Calu3 (cell line): ENCODE data around the gene DNAAF2. TPM values are rescaled to one million over a fixed set of nuclear protein-coding genes. Genes with fewer than 3 reads are reported as not detected.
A peak's percentile ranks its signal among the peaks of the same experiment; 100 is the strongest.
"Not testable (repeated sequence)": the region's sequence is repeated elsewhere in the genome, so short reads cannot be mapped to it uniquely, and the experiment has no call there.

Source experiments
- BruUV-seq: library from RNA; stranded (reverse); fragments of 400-500 nt; replicated peaks from 2 replicates; lab custom pipeline; 2021; lab: Mats Ljungman, UMichigan
- CTCF ChIA-PET: fragments of 300-600 bp; sonication (Branson Sonifier 250); formaldehyde crosslinking; loops from one replicate; lab custom pipeline; 2022; ENCODE audit warnings: antibody characterized with exemption; lab: Charles Lee
- DNase-seq: peaks from one replicate; pipeline ENCODE4 v3.0.0; 2022
- H3K27ac Mint-ChIP-seq: one replicate; pipeline ENCODE4 v1.8.0; 2022; ENCODE audit warnings: mixed read lengths; ENCODE audit not compliant: unreplicated experiment
- H3K27me3 Mint-ChIP-seq: one replicate; pipeline ENCODE4 v1.8.0; 2022; ENCODE audit warnings: mixed read lengths; ENCODE audit not compliant: unreplicated experiment
- H3K36me3 Mint-ChIP-seq: one replicate; pipeline ENCODE4 v1.8.0; 2022; ENCODE audit warnings: mild to moderate bottlenecking, moderate library complexity, mixed read lengths; ENCODE audit not compliant: insufficient read depth, unreplicated experiment
- H3K4me1 Mint-ChIP-seq: one replicate; pipeline ENCODE4 v1.8.0; 2022; ENCODE audit warnings: mild to moderate bottlenecking, low read depth, mixed read lengths; ENCODE audit not compliant: unreplicated experiment
- H3K4me3 Mint-ChIP-seq: one replicate; pipeline ENCODE4 v1.8.0; 2022; ENCODE audit warnings: mild to moderate bottlenecking, low read depth, moderate library complexity, mixed read lengths; ENCODE audit not compliant: unreplicated experiment
- H3K9me3 Mint-ChIP-seq: one replicate; pipeline ENCODE4 v1.8.0; 2022; ENCODE audit warnings: low read depth, mixed read lengths; ENCODE audit not compliant: unreplicated experiment
- intact Hi-C: fragments of 100-400 bp; cut with micrococcal nuclease; formaldehyde crosslinking; loops from one replicate; pipeline ENCODE4 v1.10.0; 2022; ENCODE audit not compliant: unreplicated experiment
- total RNA-seq: library from RNA; stranded (reverse); gene quantifications from 2 replicates; pipeline ENCODE4 v1.2.3, GENCODE V29; 2022
- TF ChIP-seq, protein P1 (sequence below): fragments of 200-600 bp; IDR thresholded peaks from one replicate; pipeline ENCODE4 v1.8.0; 2022; ENCODE audit warnings: antibody characterized with exemption; ENCODE audit not compliant: unreplicated experiment

DNAAF2 gene
- total RNA-seq, 1 experiment from 2014 or later = 11.3 TPM

GRCh38 chr14:49619730-49620129 lies 15.3 kb downstream of the DNAAF2 start:
- intact Hi-C loops = no loop called here
- DNase-seq = no peak

DNA sequence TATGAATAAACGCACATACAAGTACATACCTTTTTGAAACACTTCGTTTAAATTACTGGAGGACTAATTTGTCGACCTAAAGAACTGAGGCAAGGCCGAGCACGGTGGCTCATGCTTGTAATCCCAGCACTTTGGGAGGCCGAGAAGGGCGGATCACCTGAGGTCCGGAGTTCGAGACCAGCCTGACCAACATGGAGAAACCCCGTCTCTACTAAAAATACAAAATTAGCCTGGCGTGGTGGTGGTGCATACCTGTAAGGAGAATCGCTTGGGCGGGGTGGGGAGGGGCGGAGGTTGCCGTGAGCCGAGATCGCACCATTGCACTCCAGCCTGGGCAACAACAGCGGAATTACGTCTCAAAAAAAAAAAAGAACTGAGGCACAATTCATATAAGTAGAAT lies 15.8 kb downstream of the DNAAF2 start:
- peaks cover 66% of the 10 kb centered on the region for H3K36me3 Mint-ChIP-seq
- H3K4me3 Mint-ChIP-seq = peak overlapping the region; percentile 95
- intact Hi-C loops, H3K9me3 Mint-ChIP-seq, BruUV-seq, H3K27me3 Mint-ChIP-seq, DNase-seq: not testable (repeated sequence)
- H3K4me1 Mint-ChIP-seq = peaks cover 17% of the 10 kb centered on the region
- CTCF ChIA-PET = interaction anchor here (0.9 kb wide), 1 partner anchor 16 kb away, joined by 3 read pairs; no protein-coding TSS in a partner anchor
- peak overlapping the region; percentile 99 for H3K27ac Mint-ChIP-seq

More at GRCh38 chr14:49619730-49620129, 15.3 kb downstream of the DNAAF2 start:
- peak overlapping the region; percentile 99 for H3K27ac Mint-ChIP-seq
- no peaks in the 10 kb centered on the region for H3K27me3 Mint-ChIP-seq
- peaks cover 17% of the 10 kb centered on the region for H3K4me1 Mint-ChIP-seq
- TSS peak; percentile 79 for BruUV-seq
- H3K4me3 Mint-ChIP-seq = peak overlapping the region; percentile 95
- peaks cover 67% of the 10 kb centered on the region for H3K36me3 Mint-ChIP-seq
- CTCF ChIA-PET = interaction anchor here (0.6 to 2.5 kb wide), 4 partner anchors 15 to 425 kb away, joined by 3 to 12 read pairs (median 4); no protein-coding TSS in a partner anchor
- no peaks in the 10 kb centered on the region for H3K9me3 Mint-ChIP-seq
- TF ChIP-seq, protein P1, sequence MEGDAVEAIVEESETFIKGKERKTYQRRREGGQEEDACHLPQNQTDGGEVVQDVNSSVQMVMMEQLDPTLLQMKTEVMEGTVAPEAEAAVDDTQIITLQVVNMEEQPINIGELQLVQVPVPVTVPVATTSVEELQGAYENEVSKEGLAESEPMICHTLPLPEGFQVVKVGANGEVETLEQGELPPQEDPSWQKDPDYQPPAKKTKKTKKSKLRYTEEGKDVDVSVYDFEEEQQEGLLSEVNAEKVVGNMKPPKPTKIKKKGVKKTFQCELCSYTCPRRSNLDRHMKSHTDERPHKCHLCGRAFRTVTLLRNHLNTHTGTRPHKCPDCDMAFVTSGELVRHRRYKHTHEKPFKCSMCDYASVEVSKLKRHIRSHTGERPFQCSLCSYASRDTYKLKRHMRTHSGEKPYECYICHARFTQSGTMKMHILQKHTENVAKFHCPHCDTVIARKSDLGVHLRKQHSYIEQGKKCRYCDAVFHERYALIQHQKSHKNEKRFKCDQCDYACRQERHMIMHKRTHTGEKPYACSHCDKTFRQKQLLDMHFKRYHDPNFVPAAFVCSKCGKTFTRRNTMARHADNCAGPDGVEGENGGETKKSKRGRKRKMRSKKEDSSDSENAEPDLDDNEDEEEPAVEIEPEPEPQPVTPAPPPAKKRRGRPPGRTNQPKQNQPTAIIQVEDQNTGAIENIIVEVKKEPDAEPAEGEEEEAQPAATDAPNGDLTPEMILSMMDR = no peak

GRCh38 chr14:49617852-49618519 lies 17.1 kb downstream of the DNAAF2 start:
- Mint-ChIP-seq H3K27ac (peak overlapping the region; percentile 99), H3K9me3 (no peaks in the 10 kb centered on the region), H3K36me3 (peaks cover 57% of the 10 kb centered on the region), H3K4me3 (peak overlapping the region; percentile 95), H3K4me1 (peaks cover 17% of the 10 kb centered on the region), H3K27me3 (no peaks in the 10 kb centered on the region)
- CTCF ChIA-PET = no interaction called here
- TF ChIP-seq, protein P1 = no peak
- DNase-seq = no peak
- intact Hi-C loops = no loop called here
- no TSS peak for BruUV-seq

GRCh38 chr14:49615776-49616175 lies 19.3 kb downstream of the DNAAF2 start:
- Mint-ChIP-seq H3K4me1 (peaks cover 17% of the 10 kb centered on the region), H3K4me3 (no peak overlapping the region), H3K36me3 (peaks cover 40% of the 10 kb centered on the region), H3K27me3 (no peaks in the 10 kb centered on the region), H3K9me3 (no peaks in the 10 kb centered on the region), H3K27ac (no peak overlapping the region)
- TF ChIP-seq, protein P1 = no peak
- CTCF ChIA-PET = no interaction called here
- BruUV-seq = no TSS peak
- intact Hi-C loops = no loop called here
- no peak for DNase-seq

- CTCF ChIA-PET = no interaction called here
- Mint-ChIP-seq H3K4me1 (peaks cover 17% of the 10 kb centered on the region), H3K4me3 (no peak overlapping the region), H3K27me3 (no peaks in the 10 kb centered on the region), H3K36me3 (peaks cover 24% of the 10 kb centered on the region), H3K9me3 (no peaks in the 10 kb centered on the region), H3K27ac (no peak overlapping the region)
- BruUV-seq = no TSS peak
- intact Hi-C loops = no loop called here
- TF ChIP-seq, protein P1 = no peak
- DNase-seq = no peak
Observed at GRCh38 chr14:49614196-49614595, 20.8 kb downstream of the DNAAF2 start.
